GM23248 (cell line): ENCODE data around the gene IFNA1.

Experiments used
- EZH2 ChIP-seq: fragments of 200-600 bp; sonication (generic); IDR thresholded peaks from 2 replicates; pipeline ENCODE4 v1.6.1; 2018; ENCODE audit warnings: antibody characterized with exemption, mild to moderate bottlenecking; ENCODE audit not compliant: insufficient read depth, poor library complexity, severe bottlenecking
- EZH2phosphoT487 ChIP-seq: fragments of 200-600 bp; sonication (generic); IDR thresholded peaks from 2 replicates; pipeline ENCODE4 v1.6.1; 2018; ENCODE audit warnings: antibody characterized with exemption, moderate library complexity, mild to moderate bottlenecking, low read depth; ENCODE audit not compliant: insufficient read depth

GRCh38 chr9:21470126-21470525, 29.9 kb downstream of the IFNA1 start:
- TF ChIP-seq EZH2 (no peak), EZH2phosphoT487 (no peak)
